ENCODE results near the gene FAM174B. TPM values are rescaled to one million over a fixed set of nuclear protein-coding genes. Genes with fewer than 3 reads are reported as not detected.

FAM174B gene
- total RNA-seq, 1 experiment from 2014 or later: 0.30 TPM

DNA sequence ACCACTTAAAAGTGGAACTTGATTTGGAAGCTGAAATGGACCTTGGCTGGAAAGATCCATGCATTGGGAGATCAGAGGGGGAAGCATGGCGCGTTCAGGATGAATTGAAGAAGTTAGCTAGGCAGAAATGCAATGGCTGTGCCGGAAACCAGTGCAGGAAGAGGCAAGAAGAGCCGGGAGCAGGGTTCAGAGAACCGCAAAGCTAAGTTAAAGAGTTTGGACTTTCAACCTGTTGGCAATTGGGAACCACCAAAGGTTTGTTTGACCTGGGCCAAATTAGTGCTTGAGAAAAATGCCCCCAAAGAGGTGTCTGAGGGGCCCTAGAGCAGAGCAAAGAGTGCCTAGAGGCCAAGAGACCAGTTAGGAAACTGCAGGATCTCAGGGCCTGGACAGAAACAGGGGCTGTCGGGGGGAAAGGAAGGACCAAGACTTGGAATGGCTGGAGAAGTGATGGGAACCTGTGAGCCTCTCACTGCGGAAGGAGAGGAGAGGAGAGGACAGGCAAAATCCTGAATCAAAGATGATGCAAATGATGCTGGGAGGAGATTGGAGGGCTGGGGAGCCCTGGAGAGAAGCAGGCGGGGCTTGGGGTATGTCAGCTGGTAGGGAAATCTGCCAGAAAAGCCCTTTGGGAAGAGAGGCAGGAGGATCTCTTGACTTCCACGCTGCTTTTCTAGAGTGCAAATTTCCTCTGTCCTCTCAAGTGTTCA lies 49.3 kb downstream of the FAM174B start:
- peaks cover 41% of the 10 kb centered on the region for H3K27me3 ChIP-seq (ENCODE audit: insufficient read depth, low read length)
- no peak overlapping the region for H2AFZ ChIP-seq (ENCODE audit: low read depth, low read length, poor library complexity, severe bottlenecking)
- CTCF ChIA-PET: no interaction called here
- no peaks in the 10 kb centered on the region for H3K4me1 ChIP-seq (ENCODE audit: control insufficient read depth in 1 of 2, insufficient read depth in 2 of 2, low read length in 2 of 2)
- intact Hi-C loops (cut with micrococcal nuclease): no loop called here
- no TSS peak for BruUV-seq (replicated peaks)
- POLR2A ChIA-PET: no interaction called here
- no peak overlapping the region for H3K4me2 ChIP-seq (ENCODE audit: low read length)
- H3K9ac ChIP-seq (ENCODE audit: low read length): no peak overlapping the region
- H3K27ac ChIP-seq (ENCODE audit: low read depth, low read length): no peak overlapping the region
- no peaks in the 10 kb centered on the region for H4K20me1 ChIP-seq (ENCODE audit: insufficient read depth)
- no peaks in the 10 kb centered on the region for H3K79me2 ChIP-seq (ENCODE audit: insufficient read depth, low read length)
- H3K9me2 ChIP-seq (ENCODE audit: insufficient read depth): no peaks in the 10 kb centered on the region
- ATAC-seq (no peak), DNase-seq (ENCODE audit: low read depth, low spot score) (no peak)
- RAD21 ChIA-PET (ENCODE audit: low non-redundant PET in 1 of 2, low total read pairs in 2 of 2, uncharacterized antibody in 2 of 2, unreplicated experiment in 2 of 2): no interaction called here
- H3K9me3 ChIP-seq (ENCODE audit: control insufficient read depth in 1 of 2, insufficient read depth in 1 of 2, low read depth in 1 of 2, low read length in 2 of 2): no peaks in the 10 kb centered on the region
- H3K36me3 ChIP-seq (ENCODE audit: control insufficient read depth in 1 of 2, insufficient read depth in 2 of 2, low read length in 2 of 2): no peaks in the 10 kb centered on the region
- H3K4me3 ChIP-seq (replicated peaks in 1 of 2; ENCODE audit: low read depth in 1 of 2, low read length in 2 of 2): no peak overlapping the region
- TF ChIP-seq ZNF274 (IDR thresholded peaks at IDR 0.05; ENCODE audit: low read depth, low read length): no peak
- no peak for TF ChIP-seq EZH2 (IDR thresholded peaks at IDR 0.05)

- BruUV-seq (replicated peaks): no TSS peak
- Histone ChIP-seq H3K4me3 (replicated peaks in 1 of 2; ENCODE audit: low read depth in 1 of 2, low read length in 2 of 2) (no peak overlapping the region), H3K36me3 (ENCODE audit: control insufficient read depth in 1 of 2, insufficient read depth in 2 of 2, low read length in 2 of 2) (no peaks in the 10 kb centered on the region), H2AFZ (ENCODE audit: low read depth, low read length, poor library complexity, severe bottlenecking) (no peak overlapping the region), H3K79me2 (ENCODE audit: insufficient read depth, low read length) (no peaks in the 10 kb centered on the region), H3K27ac (ENCODE audit: low read depth, low read length) (no peak overlapping the region), H3K4me2 (ENCODE audit: low read length) (no peak overlapping the region), H3K27me3 (ENCODE audit: insufficient read depth, low read length) (peaks cover 50% of the 10 kb centered on the region), H3K4me1 (ENCODE audit: control insufficient read depth in 1 of 2, insufficient read depth in 2 of 2, low read length in 2 of 2) (no peaks in the 10 kb centered on the region), H4K20me1 (ENCODE audit: insufficient read depth) (no peaks in the 10 kb centered on the region), H3K9me2 (ENCODE audit: insufficient read depth) (no peaks in the 10 kb centered on the region), H3K9ac (ENCODE audit: low read length) (no peak overlapping the region), H3K9me3 (ENCODE audit: control insufficient read depth in 1 of 2, insufficient read depth in 1 of 2, low read depth in 1 of 2, low read length in 2 of 2) (no peaks in the 10 kb centered on the region)
- ChIA-PET POLR2A (no interaction called here), RAD21 (ENCODE audit: low non-redundant PET in 1 of 2, low total read pairs in 2 of 2, uncharacterized antibody in 2 of 2, unreplicated experiment in 2 of 2) (no interaction called here), CTCF (no interaction called here)
- DNase-seq (ENCODE audit: low read depth, low spot score) (no peak), ATAC-seq (no peak)
- intact Hi-C loops (cut with micrococcal nuclease): no loop called here
- TF ChIP-seq CBX3 (IDR thresholded peaks at IDR 0.05; ENCODE audit: low read depth) (no peak), EZH2 (IDR thresholded peaks at IDR 0.05) (no peak), ELF1 (IDR thresholded peaks at IDR 0.05; ENCODE audit: borderline replicate concordance, low read depth) (no peak), TCF7L2 (IDR thresholded peaks at IDR 0.05; ENCODE audit: borderline replicate concordance, extremely low read depth, insufficient read depth, insufficient read length) (no peak), EZH2phosphoT487 (IDR thresholded peaks at IDR 0.05; ENCODE audit: borderline replicate concordance) (no peak), SP1 (IDR thresholded peaks at IDR 0.05; ENCODE audit: low read depth) (no peak), RAD21 (IDR thresholded peaks at IDR 0.05; ENCODE audit: low read depth) (no peak), ZFX (IDR thresholded peaks at IDR 0.05) (no peak), ZNF274 (IDR thresholded peaks at IDR 0.05; ENCODE audit: low read depth, low read length) (no peak), JUND (IDR thresholded peaks at IDR 0.05) (no peak), REST (IDR thresholded peaks at IDR 0.05; ENCODE audit: low read depth) (no peak), EGR1 (IDR thresholded peaks at IDR 0.05; ENCODE audit: low read depth) (no peak)
- TF ChIP-seq, protein P1, sequence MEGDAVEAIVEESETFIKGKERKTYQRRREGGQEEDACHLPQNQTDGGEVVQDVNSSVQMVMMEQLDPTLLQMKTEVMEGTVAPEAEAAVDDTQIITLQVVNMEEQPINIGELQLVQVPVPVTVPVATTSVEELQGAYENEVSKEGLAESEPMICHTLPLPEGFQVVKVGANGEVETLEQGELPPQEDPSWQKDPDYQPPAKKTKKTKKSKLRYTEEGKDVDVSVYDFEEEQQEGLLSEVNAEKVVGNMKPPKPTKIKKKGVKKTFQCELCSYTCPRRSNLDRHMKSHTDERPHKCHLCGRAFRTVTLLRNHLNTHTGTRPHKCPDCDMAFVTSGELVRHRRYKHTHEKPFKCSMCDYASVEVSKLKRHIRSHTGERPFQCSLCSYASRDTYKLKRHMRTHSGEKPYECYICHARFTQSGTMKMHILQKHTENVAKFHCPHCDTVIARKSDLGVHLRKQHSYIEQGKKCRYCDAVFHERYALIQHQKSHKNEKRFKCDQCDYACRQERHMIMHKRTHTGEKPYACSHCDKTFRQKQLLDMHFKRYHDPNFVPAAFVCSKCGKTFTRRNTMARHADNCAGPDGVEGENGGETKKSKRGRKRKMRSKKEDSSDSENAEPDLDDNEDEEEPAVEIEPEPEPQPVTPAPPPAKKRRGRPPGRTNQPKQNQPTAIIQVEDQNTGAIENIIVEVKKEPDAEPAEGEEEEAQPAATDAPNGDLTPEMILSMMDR (IDR thresholded peaks at IDR 0.05 in 2 of 3, conservative IDR thresholded peaks at IDR 0.05 in 1 of 3; ENCODE audit: borderline replicate concordance in 1 of 3, insufficient read depth in 1 of 3, low read depth in 2 of 3, low read length in 2 of 3): no peak
- TF ChIP-seq, protein P2, sequence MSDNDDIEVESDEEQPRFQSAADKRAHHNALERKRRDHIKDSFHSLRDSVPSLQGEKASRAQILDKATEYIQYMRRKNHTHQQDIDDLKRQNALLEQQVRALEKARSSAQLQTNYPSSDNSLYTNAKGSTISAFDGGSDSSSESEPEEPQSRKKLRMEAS (IDR thresholded peaks at IDR 0.05): no peak
Observed at GRCh38 chr15:92605225-92605944, 50.2 kb downstream of the FAM174B start.

All from HCT116 (cell line).